Coronary artery (tissue), 2 donors: ENCODE data around the gene GALNT17.
A peak's percentile ranks its signal among the peaks of the same experiment; 100 is the strongest.

Experiments used
- DNase-seq: peaks from one replicate; pipeline ENCODE4 v3.0.0-alpha.2; 2017; ENCODE audit warnings: low spot score
- H3K27ac ChIP-seq, 2 donors: fragments of 200-600 bp; sonication (generic); one replicate each; pipeline ENCODE4 v1.5.1; 2016 to 2019
- H3K4me3 ChIP-seq: fragments of 200-600 bp; sonication (generic); 2 replicates; pipeline ENCODE4 v1.5.1; 2016; ENCODE audit warnings: mild to moderate bottlenecking, moderate library complexity
- CTCF ChIP-seq: fragments of 200-600 bp; sonication (generic); IDR thresholded peaks from one replicate; pipeline ENCODE4 v1.5.1; 2019; ENCODE audit warnings: antibody characterized with exemption

Gene GALNT17

GRCh38 chr7:71377062-71377461, 245.1 kb downstream of the GALNT17 start:
- Histone ChIP-seq H3K4me3 (no peak overlapping the region), H3K27ac (no peak overlapping the region)
- no peak for TF ChIP-seq CTCF
- DNase-seq = no peak

GRCh38 chr7:71377469-71377868, 245.5 kb downstream of the GALNT17 start:
- Histone ChIP-seq H3K27ac (no peak overlapping the region), H3K4me3 (no peak overlapping the region)
- no peak for DNase-seq
- TF ChIP-seq CTCF = no peak

GRCh38 chr7:71384094-71384493, 252.2 kb downstream of the GALNT17 start:
- H3K27ac ChIP-seq = no peak overlapping the region

GRCh38 chr7:71385330-71385729, 253.4 kb downstream of the GALNT17 start:
- DNase-seq = no peak
- Histone ChIP-seq H3K27ac (no peak overlapping the region), H3K4me3 (no peak overlapping the region)
- no peak for TF ChIP-seq CTCF

More at GRCh38 chr7:71384094-71384493, 252.2 kb downstream of the GALNT17 start:
- DNase-seq = no peak
- no peak for TF ChIP-seq CTCF
- H3K4me3 ChIP-seq = no peak overlapping the region

GRCh38 chr7:71386152-71386785, 254.3 kb downstream of the GALNT17 start:
- no peak overlapping the region for H3K4me3 ChIP-seq
- TF ChIP-seq CTCF = no peak
- DNase-seq = peak; percentile 21
- H3K27ac ChIP-seq = no peak overlapping the region

- no peak for TF ChIP-seq CTCF
- peak; percentile 11 for DNase-seq
- no peak overlapping the region for H3K27ac ChIP-seq
- H3K4me3 ChIP-seq = no peak overlapping the region
These were observed 256.2 kb downstream of the GALNT17 start for GRCh38 chr7:71388181-71388580.

- Histone ChIP-seq H3K4me3 (no peak overlapping the region), H3K27ac (no peak overlapping the region)
- DNase-seq = peak; percentile 16
- TF ChIP-seq CTCF = no peak
These were observed 258.0 kb downstream of the GALNT17 start for GRCh38 chr7:71389976-71390375.
